Measurements from ENCODE around the gene GREB1. TPM values are rescaled to one million over a fixed set of nuclear protein-coding genes. Genes with fewer than 3 reads are reported as not detected.

GREB1 gene
- total RNA-seq, 1 experiment from 2014 or later, result 6.2 TPM

GRCh38 chr2:11683476-11683875 lies 149.6 kb downstream of the GREB1 start (continued):
- TF ChIP-seq, protein P1, sequence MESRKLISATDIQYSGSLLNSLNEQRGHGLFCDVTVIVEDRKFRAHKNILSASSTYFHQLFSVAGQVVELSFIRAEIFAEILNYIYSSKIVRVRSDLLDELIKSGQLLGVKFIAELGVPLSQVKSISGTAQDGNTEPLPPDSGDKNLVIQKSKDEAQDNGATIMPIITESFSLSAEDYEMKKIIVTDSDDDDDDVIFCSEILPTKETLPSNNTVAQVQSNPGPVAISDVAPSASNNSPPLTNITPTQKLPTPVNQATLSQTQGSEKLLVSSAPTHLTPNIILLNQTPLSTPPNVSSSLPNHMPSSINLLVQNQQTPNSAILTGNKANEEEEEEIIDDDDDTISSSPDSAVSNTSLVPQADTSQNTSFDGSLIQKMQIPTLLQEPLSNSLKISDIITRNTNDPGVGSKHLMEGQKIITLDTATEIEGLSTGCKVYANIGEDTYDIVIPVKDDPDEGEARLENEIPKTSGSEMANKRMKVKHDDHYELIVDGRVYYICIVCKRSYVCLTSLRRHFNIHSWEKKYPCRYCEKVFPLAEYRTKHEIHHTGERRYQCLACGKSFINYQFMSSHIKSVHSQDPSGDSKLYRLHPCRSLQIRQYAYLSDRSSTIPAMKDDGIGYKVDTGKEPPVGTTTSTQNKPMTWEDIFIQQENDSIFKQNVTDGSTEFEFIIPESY (IDR thresholded peaks at IDR 0.05; ENCODE audit: extremely low read depth, insufficient replicate concordance, low read length), result no peak

- H3K9ac ChIP-seq (ENCODE audit: low read length), result no peak overlapping the region
- H2AFZ ChIP-seq (ENCODE audit: low read depth, low read length, poor library complexity, severe bottlenecking), result no peak overlapping the region
- H3K36me3 ChIP-seq (ENCODE audit: control insufficient read depth in 1 of 2, insufficient read depth in 2 of 2, low read length in 2 of 2), result no peaks in the 10 kb centered on the region
- no peak overlapping the region for H3K4me2 ChIP-seq (ENCODE audit: low read length)
- RAD21 ChIA-PET (ENCODE audit: low non-redundant PET in 1 of 2, low total read pairs in 2 of 2, uncharacterized antibody in 2 of 2, unreplicated experiment in 2 of 2), result no interaction called here
- ATAC-seq, result no peak
- no peaks in the 10 kb centered on the region for H3K79me2 ChIP-seq (ENCODE audit: insufficient read depth, low read length)
- H3K4me1 ChIP-seq (ENCODE audit: control insufficient read depth in 1 of 2, insufficient read depth in 2 of 2, low read length in 2 of 2), result peaks cover 16 to 26% of the 10 kb centered on the region in 2 experiments; a peak in 3 of 4 replicates
- H3K9me2 ChIP-seq (ENCODE audit: insufficient read depth), result no peaks in the 10 kb centered on the region
- no peak overlapping the region for H3K27ac ChIP-seq (ENCODE audit: low read depth, low read length)
- intact Hi-C loops (cut with micrococcal nuclease), result loop anchor here (2.0 to 5.0 kb wide), 3 partner anchors 102 to 552 kb away; a partner anchor contains a TSS
- POLR2A ChIA-PET, result no interaction called here
- BruUV-seq (replicated peaks), result no TSS peak
- no peak overlapping the region for H3K4me3 ChIP-seq (replicated peaks in 1 of 2; ENCODE audit: low read depth in 1 of 2, low read length in 2 of 2)
- DNase-seq (ENCODE audit: low read depth, low spot score), result no peak
- H3K27me3 ChIP-seq (ENCODE audit: insufficient read depth, low read length), result no peaks in the 10 kb centered on the region
- H4K20me1 ChIP-seq (ENCODE audit: insufficient read depth), result no peaks in the 10 kb centered on the region
- CTCF ChIA-PET, result interaction anchor here (0.9 to 1.4 kb wide), 4 partner anchors 9 to 551 kb away, joined by 3 to 10 read pairs (median 4); a partner anchor contains a TSS
- H3K9me3 ChIP-seq (ENCODE audit: control insufficient read depth in 1 of 2, insufficient read depth in 1 of 2, low read depth in 1 of 2, low read length in 2 of 2), result no peaks in the 10 kb centered on the region
- TF ChIP-seq POLR2A (IDR thresholded peaks at IDR 0.05; ENCODE audit: borderline replicate concordance, extremely low read depth, insufficient read depth, insufficient read length), result no peak
Measured at GRCh38 chr2:11683966-11684365, 150.1 kb downstream of the GREB1 start.

DNA sequence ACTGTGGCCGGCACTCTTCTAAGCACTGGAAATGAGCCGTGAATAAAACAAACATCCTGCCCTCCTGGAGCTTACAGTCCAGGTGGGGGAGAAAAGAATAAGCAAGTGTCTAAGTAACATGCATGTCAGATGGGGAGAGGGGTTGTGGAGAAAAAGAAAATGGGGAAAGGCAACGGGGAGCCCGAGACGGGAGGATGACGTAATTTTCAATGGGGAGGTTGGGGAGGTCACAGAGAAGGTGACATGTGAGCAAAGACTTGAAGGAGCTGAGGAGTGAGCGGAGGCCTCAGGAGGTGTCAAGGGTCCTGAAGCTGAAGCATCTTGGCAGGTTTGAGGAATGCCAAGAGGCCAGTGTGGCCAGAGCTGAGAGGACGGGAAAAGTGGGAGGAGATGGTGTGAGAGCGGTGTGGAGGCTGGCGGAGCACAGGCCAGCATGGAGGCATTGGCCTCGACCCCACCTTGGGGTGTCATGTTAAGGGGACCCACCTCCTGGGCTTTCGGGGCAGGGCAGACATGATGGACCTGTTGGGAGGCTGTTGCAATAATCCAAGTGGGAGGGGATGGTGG lies 151.1 kb downstream of the GREB1 start:
- Histone ChIP-seq H3K9me3 (ENCODE audit: control insufficient read depth in 1 of 2, insufficient read depth in 1 of 2, low read depth in 1 of 2, low read length in 2 of 2) (no peaks in the 10 kb centered on the region), H3K4me1 (ENCODE audit: control insufficient read depth in 1 of 2, insufficient read depth in 2 of 2, low read length in 2 of 2) (peaks cover 17 to 28% of the 10 kb centered on the region in 2 experiments; a peak in 3 of 4 replicates), H3K79me2 (ENCODE audit: insufficient read depth, low read length) (no peaks in the 10 kb centered on the region), H3K36me3 (ENCODE audit: control insufficient read depth in 1 of 2, insufficient read depth in 2 of 2, low read length in 2 of 2) (no peaks in the 10 kb centered on the region), H4K20me1 (ENCODE audit: insufficient read depth) (no peaks in the 10 kb centered on the region), H3K4me2 (ENCODE audit: low read length) (no peak overlapping the region), H3K27me3 (ENCODE audit: insufficient read depth, low read length) (no peaks in the 10 kb centered on the region), H3K27ac (ENCODE audit: low read depth, low read length) (no peak overlapping the region), H3K9ac (ENCODE audit: low read length) (no peak overlapping the region), H3K4me3 (replicated peaks in 1 of 2; ENCODE audit: low read depth in 1 of 2, low read length in 2 of 2) (no peak overlapping the region), H3K9me2 (ENCODE audit: insufficient read depth) (no peaks in the 10 kb centered on the region), H2AFZ (ENCODE audit: low read depth, low read length, poor library complexity, severe bottlenecking) (no peak overlapping the region)
- ChIA-PET POLR2A (no interaction called here), CTCF (interaction anchor here (0.6 to 1.2 kb wide), 2 partner anchors 8 to 20 kb away, joined by 3 to 10 read pairs; no protein-coding TSS in a partner anchor), RAD21 (ENCODE audit: low non-redundant PET in 1 of 2, low total read pairs in 2 of 2, uncharacterized antibody in 2 of 2, unreplicated experiment in 2 of 2) (no interaction called here)
- BruUV-seq (replicated peaks), result no TSS peak
- intact Hi-C loops (cut with micrococcal nuclease), result loop anchor here (5.0 kb wide), 2 partner anchors 103 to 553 kb away; a partner anchor contains a TSS
- ATAC-seq (no peak), DNase-seq (ENCODE audit: low read depth, low spot score) (no peak)
- TF ChIP-seq TCF7L2 (IDR thresholded peaks at IDR 0.05; ENCODE audit: borderline replicate concordance, extremely low read depth, insufficient read depth, insufficient read length) (no peak), SIN3A (IDR thresholded peaks at IDR 0.05; ENCODE audit: low read depth) (no peak), FOSL1 (IDR thresholded peaks at IDR 0.05; ENCODE audit: low read depth) (no peak), ELF1 (IDR thresholded peaks at IDR 0.05; ENCODE audit: borderline replicate concordance, low read depth) (no peak), POLR2AphosphoS5 (IDR thresholded peaks at IDR 0.05; ENCODE audit: low read depth, low read length) (no peak), YY1 (IDR thresholded peaks at IDR 0.05; ENCODE audit: extremely low read depth, insufficient replicate concordance, low read depth, low read length) (no peak), EGR1 (IDR thresholded peaks at IDR 0.05; ENCODE audit: low read depth) (no peak)
- TF ChIP-seq, protein P2, sequence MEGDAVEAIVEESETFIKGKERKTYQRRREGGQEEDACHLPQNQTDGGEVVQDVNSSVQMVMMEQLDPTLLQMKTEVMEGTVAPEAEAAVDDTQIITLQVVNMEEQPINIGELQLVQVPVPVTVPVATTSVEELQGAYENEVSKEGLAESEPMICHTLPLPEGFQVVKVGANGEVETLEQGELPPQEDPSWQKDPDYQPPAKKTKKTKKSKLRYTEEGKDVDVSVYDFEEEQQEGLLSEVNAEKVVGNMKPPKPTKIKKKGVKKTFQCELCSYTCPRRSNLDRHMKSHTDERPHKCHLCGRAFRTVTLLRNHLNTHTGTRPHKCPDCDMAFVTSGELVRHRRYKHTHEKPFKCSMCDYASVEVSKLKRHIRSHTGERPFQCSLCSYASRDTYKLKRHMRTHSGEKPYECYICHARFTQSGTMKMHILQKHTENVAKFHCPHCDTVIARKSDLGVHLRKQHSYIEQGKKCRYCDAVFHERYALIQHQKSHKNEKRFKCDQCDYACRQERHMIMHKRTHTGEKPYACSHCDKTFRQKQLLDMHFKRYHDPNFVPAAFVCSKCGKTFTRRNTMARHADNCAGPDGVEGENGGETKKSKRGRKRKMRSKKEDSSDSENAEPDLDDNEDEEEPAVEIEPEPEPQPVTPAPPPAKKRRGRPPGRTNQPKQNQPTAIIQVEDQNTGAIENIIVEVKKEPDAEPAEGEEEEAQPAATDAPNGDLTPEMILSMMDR (IDR thresholded peaks at IDR 0.05 in 2 of 3, conservative IDR thresholded peaks at IDR 0.05 in 1 of 3; ENCODE audit: borderline replicate concordance in 1 of 3, insufficient read depth in 1 of 3, low read depth in 2 of 3, low read length in 2 of 3), result no peak
- TF ChIP-seq, protein P1 (IDR thresholded peaks at IDR 0.05; ENCODE audit: extremely low read depth, insufficient replicate concordance, low read length), result no peak
